8988T (cell line): Measurements from ENCODE around the gene BCL2L11.
"Not testable (repeated sequence)": the region's sequence is repeated elsewhere in the genome, so short reads cannot be mapped to it uniquely, and the experiment has no call there.

Experiments used
- DNase-seq: peaks from one replicate; pipeline ENCODE4 v3.0.0; 2011

Gene BCL2L11

DNA sequence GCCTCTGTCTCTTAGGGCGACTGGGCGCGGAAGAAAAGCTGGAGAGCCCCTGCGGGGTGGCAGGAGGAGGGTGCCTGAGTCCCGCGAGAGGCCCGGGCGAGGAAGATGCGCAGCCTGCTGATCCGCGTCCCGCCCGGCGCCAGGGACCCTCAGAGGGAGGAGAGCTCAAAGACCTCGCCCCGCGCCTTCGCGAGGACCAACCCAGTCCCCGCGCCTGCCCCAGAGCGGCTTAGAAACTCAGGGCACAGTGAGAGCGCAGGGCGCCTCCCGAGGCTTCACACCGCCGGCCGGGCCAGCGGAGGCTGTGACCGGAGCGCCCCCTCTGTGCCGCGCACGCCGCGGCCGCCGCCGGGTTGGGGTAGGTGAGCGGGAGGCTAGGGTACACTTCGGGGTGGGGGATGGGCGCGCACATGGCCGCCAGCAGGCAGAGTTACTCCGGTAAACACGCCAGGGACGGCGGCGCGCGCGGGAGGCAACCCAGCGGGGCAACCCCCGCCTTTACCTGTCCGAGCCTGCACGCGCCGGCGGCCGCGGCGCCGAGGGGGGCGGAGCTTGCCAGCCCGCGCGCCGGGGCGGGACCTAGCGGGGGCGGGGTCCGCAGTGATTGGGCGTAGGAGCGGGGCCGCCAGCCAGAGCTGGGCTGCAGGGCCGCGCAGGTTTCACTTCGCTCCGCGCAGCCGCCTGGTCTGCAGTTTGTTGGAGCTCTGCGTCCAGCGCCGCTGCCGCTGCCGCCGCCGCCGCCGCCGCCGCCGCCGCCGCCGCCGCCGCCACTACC is at the start of gene BCL2L11:
Gene BCL2L11 (plus strand): TSS at position 662 of the 775 bp plus-strand sequence. CDS start 2,832 bp downstream, outside the sequence.
- DNase-seq, result peak; percentile 88

GRCh38 chr2:111071600-111072171 is 49.0 kb upstream of the BCL2L11 start:
- DNase-seq, result no peak

DNA sequence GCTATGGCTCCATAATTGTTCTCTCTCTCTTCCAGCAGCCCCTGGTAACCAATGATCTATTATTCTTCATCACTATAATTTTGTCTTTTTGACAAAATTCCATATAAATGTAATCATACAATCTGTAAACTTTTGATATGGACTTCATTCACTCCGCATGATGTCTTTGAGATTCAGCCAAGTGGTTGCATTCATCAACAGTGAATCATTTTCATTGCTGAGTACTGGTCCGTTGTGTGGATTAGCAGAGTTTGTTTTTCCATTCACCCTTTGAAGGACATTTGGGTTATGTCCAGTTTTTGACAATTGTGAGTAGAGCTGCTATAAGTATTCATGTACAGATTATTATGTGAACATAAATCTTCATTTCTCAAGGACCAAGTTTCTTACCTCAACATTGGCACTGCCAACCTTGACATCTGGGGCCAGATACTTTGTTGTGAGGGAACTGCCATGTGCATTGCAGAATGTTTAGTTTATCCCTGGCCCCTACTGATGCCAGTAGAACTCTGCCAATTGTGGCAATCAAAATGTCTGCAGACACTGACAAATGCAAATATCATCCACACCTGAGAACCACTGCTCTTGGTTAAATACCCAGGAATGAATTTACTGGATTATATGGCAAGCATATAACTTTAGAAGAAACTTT is 48.4 kb upstream of the BCL2L11 start:
- no peak for DNase-seq

- not testable (repeated sequence) for DNase-seq
These were observed 38.1 kb upstream of the BCL2L11 start for GRCh38 chr2:111082659-111083058.

DNA sequence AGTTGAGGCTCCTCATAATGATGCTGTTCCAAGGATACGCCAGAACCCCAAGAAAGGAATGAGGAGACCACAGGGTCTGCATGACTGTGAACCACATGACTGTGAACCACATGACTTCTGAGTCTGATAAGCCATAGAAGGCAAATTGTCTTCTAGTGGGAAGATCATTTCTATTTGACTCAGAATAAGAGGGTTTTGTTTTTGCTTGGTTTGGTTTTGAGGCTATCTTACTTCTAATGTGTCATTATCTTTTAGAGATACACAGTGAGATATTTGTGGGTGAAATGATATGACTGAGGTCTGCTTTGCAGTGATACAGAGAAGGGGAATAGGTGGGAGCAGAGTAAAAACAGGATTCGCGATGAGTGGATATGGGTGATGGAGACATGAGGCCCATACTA is 28.9 kb upstream of the BCL2L11 start:
- no peak for DNase-seq

- no peak for DNase-seq
These were observed 26.0 kb upstream of the BCL2L11 start for GRCh38 chr2:111094691-111095090.

- DNase-seq, result no peak
These were observed 25.3 kb upstream of the BCL2L11 start for GRCh38 chr2:111095434-111095833.

DNA sequence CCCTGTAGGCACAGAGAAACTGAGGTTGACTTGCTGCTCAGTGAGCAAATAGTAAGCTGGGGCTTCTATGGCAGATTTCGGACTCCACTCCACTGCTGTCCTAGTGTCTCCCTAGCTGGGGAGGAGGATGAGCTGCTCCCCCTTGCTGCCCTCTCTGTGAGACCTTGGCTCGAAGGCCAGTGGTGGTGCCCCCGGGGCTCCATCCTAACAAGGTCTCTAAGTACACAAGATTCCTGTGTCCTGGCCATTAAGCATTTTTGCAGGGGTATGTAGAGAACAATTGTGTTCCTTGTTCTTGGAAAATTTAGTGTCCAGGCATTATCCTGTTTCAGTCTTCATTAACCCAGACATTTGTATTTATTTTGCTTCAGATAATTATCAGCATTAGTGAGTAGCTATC is 21.3 kb upstream of the BCL2L11 start:
- DNase-seq, result no peak

DNA sequence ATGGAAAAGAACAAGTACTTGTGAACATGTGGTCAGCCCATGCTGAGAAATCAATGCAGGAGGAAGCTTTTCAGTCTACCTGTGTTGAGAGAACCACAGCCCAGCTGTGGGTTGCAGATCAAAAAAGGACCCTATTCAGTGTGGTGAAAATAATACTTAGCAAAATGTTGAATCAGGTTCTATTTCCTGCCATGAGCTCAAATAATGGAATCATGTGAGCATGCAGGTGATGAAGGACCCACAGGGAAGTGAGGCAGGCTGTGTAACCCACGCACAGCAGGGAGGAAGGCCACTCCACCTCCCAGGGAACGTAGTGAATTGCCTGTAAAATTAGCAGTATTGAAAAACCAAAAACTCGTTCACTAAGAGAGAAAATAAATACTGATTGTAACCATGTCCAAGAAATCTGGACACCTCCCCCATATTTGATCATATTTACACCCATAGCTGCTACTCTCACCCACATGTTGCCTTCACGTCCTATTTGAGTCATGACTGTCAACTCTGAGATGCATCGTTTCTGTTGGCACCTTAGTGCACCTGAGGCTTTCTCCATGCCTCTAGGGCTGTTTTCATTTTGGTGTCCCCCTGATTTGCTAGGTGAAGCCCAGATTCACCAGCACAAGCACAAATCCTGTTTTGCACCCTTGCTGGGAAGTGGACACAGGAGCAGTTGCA is 20.5 kb upstream of the BCL2L11 start:
- DNase-seq, result no peak

DNA sequence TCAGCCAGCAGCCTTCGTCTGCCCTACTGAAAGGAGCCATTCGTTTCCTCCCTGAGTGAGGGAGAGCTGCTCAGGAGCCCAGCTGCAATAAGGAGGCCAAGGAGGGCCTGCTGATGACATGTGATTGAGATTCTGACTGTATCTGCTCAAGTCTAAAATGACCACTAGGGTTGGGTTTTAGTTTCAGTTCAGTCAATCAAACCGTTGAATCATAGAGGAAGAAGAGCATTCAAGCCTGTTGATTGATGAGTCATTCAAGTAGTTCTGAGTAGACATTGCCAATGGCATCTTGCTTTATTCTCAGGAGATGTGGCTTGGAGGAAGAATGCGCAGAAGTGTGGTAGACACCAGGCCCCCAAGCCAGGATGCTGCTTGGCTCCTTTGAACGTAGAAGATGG is 19.9 kb upstream of the BCL2L11 start:
- no peak for DNase-seq

GRCh38 chr2:111101592-111101991 is 19.1 kb upstream of the BCL2L11 start:
- DNase-seq, result no peak

DNA sequence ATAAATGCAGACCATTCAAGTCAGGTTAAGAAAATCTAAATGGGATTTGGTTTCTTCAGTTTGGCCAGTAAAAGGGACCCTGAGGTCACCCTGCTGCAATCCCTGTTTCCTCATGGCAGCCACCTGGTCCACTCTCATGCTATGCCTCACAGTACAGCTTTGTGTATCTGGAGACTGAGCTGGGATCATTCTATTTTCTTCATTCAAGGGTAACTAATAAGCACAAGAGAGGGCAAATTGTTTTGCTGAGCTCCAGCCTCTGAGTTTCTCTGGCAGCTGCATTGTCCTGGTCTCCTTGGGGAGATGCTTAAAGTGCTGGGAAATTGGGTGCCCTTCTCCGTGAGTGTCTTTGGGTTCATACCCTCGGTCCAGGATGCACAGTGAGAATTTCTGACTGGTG is 18.5 kb upstream of the BCL2L11 start:
- no peak for DNase-seq

DNA sequence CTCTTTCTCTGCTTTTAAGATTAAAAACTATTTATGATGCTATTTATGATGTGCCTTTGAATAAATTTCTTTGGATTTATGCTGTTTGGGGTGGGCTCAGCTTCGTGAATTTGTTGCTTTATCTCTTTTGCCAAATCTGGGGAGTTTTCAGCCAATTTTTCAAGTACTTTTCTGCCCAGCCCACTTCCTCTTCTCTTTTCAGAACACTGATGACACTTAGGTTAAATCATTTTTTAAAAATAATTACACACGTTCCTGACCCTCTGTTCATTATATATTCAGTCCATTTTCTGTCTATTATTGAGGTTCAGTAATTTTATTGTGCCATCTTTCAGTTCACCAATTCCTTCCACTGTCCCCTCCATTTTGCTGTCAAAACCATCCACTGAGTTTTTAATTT is 14.8 kb upstream of the BCL2L11 start:
- no peak for DNase-seq

DNA sequence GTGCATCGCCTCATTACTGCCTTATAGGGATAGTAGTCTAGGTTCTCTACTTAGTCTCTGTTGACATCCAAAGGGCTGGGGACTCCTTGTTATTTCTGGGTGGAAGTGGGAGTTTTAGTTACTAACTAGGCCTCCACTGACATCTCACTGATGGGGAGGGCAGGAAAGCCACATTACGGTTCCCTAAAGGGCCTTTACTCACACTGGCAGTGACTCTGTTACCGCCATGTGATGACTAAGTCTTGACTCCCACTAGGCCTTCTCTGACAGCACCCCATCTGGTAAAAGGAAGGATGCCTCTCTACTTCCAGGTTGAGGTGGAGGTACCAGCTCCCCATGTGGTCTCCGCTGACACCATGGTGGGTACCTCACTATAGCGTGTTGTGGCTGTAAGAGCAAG is 14.0 kb upstream of the BCL2L11 start:
- DNase-seq, result no peak

DNA sequence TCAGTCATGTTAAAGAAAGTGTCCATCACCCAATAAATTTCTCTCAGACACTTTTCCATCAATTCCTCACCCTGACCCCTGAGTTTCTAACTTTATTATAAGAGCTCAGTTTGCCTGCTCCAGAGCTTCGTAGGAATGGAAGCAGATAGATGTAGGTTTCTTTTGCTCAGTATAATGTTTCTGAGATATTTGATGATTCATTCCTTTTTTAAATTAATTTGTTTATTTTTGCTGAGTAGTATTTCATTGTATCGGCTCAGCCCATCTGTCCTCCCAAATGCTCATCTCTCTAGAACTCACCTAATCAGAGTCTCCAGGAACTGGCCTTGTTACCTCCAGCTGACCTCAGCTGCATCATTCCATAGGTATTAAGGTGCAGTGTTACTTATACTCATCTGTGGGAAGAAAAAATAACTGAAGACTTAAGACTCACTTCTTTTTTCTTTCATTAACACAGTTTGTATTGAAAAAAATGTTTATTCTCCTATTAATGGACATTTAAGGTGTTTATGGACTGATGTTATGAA is 11.9 kb upstream of the BCL2L11 start:
- no peak for DNase-seq

GRCh38 chr2:111111101-111111755 is 9.5 kb upstream of the BCL2L11 start:
- no peak for DNase-seq

DNA sequence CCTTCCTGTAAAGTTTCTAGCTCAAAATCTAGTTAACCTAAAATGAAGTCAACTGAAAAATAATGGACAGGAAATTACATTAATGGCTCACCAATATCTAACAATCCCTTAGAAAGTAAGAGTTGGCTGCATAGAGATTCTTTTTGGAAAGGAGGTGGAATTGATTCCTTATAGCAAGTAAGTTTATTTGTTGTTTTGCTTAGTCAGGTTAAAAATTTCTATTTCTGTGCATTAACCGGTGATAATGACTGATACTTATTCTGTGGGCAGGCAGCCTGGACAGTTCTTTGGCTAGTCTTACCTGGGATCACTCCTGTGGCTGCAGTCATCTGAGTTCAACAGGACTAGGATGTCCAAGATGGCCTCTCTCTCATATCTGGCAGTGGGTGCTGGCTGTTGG is 6.9 kb upstream of the BCL2L11 start:
- DNase-seq, result no peak

- DNase-seq, result no peak
These were observed 4.5 kb upstream of the BCL2L11 start for GRCh38 chr2:111116011-111116746.

- peak; percentile 97 for DNase-seq
These were observed 3.7 kb upstream of the BCL2L11 start for GRCh38 chr2:111116843-111117597.

GRCh38 chr2:111117598-111118480 is 2.9 kb upstream of the BCL2L11 start:
- peak; percentile 35 for DNase-seq
